Activated CD4-positive, alpha-beta T cell treated with anti-CD3 and anti-CD28 coated beads for 24 hours (primary cell): ENCODE measurements around the gene TPSAB1.
"Not testable (repeated sequence)": the region's sequence is repeated elsewhere in the genome, so short reads cannot be mapped to it uniquely, and the experiment has no call there.

Experiments used
- DNase-seq, 2 donors: peaks; one replicate each; pipeline ENCODE4 v3.0.0-alpha.2; 2020; ENCODE audit warnings: low read depth in 2 of 2

TPSAB1 gene

DNA sequence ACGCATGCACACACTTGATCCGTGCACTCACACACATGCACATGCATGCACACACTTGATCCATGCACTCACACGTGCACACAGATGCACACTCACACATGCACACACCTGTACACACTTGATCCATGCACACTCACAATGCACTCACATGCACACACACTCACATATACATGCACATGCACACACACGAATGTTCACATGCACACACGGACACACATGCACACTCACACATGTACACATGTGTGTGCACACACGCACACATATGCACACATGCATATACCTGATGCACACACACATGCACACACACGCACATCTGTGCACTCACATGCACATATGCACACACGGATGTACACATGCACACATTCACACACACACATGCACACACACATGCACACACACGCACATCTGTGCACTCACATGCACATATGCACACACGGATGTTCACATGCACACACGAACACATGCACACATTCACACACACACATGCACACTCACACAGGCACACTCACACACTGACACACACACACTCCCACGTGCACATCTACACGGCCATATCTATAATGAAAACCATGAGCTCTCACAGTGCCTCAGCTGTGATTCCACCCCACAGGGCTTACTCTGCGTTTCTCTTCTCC is 7.5 kb downstream of the TPSAB1 start:
- DNase-seq = not testable (repeated sequence)

- not testable (repeated sequence) for DNase-seq
These were observed 8.7 kb downstream of the TPSAB1 start for GRCh38 chr16:1249031-1249755.

DNA sequence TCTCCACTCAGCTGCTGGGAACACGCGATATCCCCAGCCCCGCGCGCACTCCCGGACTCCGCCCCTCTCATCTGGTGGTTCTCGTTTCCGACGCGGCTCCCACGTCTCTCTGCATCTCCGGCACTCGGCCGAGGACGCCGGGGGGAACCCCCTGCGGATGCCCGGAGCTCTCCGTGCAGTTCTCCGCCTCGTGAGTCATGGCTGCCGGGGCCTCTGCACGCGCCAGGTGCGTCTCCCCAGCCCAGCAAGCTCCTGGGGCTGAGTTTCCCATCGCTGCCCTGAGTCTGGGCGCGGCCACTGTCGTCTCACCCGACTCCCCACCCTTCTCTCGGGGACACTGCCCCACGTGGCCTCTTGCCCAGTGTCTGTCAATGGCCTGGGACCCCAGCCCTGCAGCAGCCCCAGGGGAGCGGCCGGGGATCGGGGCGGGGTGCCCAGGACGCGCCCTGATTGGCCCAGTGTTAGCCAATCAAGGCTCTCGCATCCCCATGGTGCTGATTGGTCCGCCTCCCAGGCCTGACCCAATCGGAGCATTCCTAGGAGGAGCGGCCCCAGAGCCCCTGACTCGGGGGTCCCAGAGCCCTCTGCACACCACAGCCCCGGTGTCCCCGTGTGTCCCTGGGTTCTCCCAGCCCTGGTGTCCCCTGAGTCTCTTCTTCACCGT is 13.3 kb downstream of the TPSAB1 start:
- not testable (repeated sequence) for DNase-seq

- DNase-seq = not testable (repeated sequence)
These were observed 14.3 kb downstream of the TPSAB1 start for GRCh38 chr16:1254821-1255220.

DNA sequence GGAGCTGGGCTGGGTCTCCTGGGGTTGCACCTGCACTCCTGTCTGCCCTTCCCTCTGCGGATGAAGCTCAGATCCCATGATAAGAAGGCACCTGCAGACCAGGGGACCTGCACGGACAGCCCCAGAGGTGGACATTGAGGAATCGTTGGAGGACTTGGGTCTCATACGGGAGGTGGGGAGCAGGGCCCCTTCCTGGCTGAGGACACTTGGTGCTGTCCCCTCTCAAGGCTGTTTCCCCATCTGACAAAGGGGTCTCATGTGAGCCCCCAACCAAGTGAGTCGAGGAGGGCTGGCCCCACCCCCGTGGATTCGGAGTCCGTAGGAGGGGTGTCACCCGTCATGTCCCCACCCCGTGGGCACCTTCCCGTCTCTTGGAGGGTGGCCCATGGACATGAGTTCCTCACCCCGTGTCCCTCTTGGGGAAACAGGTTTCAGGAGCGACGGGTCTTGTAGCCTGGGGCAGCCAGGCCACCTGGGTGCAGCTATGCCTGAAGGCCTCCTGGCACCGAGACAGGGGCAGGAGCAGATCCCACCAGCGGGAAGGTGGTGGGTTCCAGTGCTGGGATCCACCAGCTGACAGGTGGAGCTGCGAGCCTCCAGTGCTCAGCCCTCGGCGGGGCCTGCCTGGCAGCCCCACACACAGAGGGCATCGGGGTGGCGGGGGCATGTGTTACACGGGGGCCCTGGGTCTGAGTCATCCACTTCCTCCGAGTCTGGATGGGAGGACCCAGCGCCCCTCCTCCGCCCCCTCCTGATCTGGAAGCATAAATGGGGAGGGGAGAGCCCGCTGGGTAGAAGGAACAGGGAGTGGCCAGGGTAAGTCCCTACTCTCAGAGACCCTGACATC is 15.0 kb downstream of the TPSAB1 start, which contains the start of gene TPSD1:
TSS of gene TPSD1 (plus strand) at position 794 of the 847 bp plus-strand sequence. CDS start 212 bp downstream, outside the sequence.
- DNase-seq = not testable (repeated sequence)

- DNase-seq = not testable (repeated sequence)
These were observed 15.9 kb downstream of the TPSAB1 start for GRCh38 chr16:1256296-1256873.

DNA sequence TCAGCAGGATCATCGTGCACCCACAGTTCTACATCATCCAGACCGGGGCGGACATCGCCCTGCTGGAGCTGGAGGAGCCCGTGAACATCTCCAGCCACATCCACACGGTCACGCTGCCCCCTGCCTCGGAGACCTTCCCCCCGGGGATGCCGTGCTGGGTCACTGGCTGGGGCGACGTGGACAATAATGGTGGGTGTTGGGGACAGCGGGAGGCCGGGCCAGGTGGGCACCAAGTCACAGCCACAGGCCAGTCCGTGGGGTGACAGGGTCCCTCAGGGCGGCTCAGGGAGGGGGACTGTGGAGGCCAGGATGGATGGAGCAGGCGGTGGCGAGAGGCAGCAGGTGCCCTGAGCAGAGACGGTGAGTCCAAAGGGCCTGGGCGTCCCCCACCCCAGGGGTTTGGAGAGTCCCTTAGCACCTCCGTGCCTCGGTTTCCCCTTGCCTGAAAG is 16.4 kb downstream of the TPSAB1 start:
- no peak for DNase-seq

GRCh38 chr16:1257561-1258224 is 17.2 kb downstream of the TPSAB1 start:
- no peak for DNase-seq

DNA sequence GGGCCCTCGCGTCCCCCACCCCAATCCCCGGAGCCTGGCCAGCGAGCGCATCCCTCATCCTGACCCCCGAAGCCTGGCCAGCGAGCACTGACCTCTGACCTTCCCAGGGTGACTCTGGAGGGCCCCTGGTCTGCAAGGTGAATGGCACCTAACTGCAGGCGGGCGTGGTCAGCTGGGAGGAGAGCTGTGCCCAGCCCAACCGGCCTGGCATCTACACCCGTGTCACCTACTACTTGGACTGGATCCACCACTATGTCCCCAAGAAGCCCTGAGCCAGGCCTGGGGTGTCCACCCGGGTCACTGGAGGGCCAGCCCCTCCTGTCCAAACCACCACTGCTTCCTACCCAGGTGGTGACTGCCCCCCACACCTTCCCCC is 17.7 kb downstream of the TPSAB1 start:
- DNase-seq = no peak

DNA sequence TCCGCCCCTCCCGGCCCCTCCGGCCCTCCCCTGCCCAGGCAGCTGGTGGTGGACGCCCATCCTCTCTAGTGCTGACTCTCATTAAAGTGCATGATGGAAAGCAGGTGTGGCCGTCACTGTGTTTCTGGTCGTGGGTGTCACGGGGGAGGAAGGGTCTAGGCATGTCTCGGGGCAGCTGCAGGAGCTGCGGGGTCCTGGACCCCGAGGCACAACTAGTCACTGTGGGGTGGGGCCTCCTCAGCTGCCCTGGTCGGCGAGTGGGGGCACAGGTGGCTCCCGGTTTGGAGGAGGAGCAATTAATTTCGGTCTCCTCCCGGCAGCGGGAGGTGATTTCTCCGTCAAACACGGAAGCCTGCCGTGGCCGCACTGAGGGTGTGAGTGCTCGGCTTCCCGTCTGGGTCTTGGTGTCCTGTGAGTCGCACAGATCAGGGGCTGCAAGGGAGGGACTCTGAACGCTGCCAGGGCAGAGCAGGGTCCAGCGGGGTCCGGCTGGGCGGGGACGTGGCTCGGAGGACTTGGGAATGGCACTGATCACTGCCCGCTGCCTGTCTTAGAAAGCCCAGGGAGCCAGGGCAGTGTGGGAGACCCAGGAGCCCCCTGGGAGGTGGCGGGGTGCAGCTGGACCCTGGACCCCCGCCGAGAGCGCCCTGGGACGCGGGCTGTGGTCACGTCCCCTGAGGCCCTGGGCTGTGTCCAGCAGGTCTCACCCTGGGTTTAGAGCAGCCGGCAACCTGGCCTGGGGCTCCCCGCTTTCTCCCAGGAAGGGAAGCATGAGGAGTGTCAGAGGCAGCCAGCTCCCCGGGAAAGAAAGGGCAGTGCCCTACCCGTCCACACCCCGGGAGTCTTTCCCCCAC is 18.6 kb downstream of the TPSAB1 start:
- DNase-seq = no peak

GRCh38 chr16:1259760-1260068 is 19.2 kb downstream of the TPSAB1 start:
- no peak for DNase-seq

GRCh38 chr16:1260101-1260680 is 19.7 kb downstream of the TPSAB1 start:
- DNase-seq = no peak

DNA sequence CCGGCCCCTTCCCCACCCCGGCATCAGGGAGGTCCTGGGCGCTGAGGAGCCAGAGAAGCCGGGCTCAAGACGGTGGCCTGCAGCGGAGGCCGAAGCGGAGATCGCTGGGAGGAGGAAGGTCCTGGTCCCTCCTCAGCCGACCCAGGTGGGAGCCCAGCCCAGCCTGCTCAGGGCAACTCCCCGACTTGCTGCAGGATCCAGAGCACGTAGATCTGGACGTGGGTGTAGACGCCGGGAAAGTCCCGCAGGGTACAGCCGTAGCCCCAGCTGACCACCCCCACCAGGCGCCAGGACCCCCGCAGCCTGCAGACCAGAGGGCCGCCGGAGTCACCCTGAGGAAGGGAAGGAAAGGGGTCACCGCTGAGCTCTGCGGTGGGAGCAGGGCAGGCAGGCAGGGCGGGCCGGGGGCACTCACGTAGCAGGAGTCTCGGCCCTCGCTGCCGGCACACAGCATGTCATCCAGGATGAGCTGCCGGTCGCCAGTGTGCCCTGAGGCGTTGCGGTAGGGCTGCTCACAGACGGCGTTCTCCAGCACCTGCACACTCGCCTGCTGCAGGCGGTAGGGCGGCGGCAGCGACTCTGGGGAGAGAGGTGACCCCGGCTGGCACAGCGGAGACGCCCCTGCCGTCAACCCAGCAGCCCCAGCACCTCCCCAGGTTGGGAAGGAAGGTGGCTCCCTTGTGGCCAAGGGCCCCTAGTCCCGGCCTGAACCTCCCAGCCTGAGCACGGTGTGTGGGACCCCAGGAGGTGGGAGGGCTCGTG is 20.8 kb downstream of the TPSAB1 start:
- no peak for DNase-seq

- DNase-seq = no peak
These were observed 21.8 kb downstream of the TPSAB1 start for GRCh38 chr16:1262210-1262845.

DNA sequence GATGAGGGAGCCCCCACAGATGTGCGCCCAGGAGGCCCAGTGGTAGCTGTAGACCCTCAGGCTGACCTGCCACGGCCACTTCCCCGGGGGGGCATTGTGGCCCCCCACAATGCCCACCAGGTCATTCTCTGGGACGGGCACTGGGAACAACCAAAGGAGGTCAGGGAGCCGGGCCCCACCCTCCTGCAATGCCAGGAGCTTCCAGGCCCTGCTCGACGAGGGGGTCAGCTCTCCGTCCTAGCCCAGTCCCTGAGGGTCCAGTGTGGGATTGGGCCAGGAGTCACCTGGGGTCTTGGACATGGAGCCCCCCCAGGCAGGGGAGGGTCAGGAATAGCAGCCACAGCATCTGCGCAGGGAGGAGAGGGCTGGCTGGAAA is 22.3 kb downstream of the TPSAB1 start:
- no peak for DNase-seq

- DNase-seq = no peak
These were observed 23.3 kb downstream of the TPSAB1 start for GRCh38 chr16:1263591-1264344.

DNA sequence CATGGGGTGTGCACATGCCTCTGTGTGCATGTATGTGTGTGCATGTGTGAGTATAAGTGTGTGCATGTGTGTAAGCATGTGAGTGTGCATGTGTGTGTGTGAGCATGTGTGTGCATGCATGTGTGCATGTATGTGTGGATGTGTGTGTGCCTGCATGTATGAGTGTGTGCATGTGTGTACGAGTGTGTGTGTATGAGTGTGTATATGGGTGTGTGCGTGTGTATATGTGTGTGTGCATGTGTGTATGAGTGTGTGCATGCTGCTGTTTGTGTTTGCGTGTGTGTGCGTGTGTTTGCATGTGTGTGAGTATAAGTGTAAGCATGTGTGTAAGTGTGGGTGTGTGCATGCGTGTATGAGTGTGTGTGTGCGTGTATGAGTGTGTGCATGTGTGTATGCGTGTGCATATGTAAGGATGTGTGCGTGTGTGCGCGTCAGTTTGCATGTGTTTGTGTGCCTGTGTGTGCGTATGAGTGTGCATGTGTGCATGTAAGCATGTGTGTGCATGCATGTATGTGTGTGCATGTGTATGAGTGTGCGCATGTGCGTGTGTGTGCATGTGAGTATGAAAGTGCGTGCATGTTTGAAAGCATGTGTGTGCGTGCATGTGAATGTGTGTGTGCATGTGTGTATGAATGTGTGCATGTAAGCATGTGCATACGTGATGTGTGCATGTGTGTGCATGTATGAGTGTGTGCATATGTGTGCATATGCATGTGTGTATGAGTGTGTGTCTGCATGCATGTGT is 24.0 kb downstream of the TPSAB1 start:
- DNase-seq = no peak
